Activated T-helper 1 cell treated with anti-CD3 and anti-CD28 coated beads, Interleukin-12 subunit alpha, Interleukin-12 subunit beta, Interleukin-2, Interleukin-4 antibody, amounts not matched to agents 30 ng/mL and 10 ng/mL and 1 ng/mL, durations not matched to agents 14 hours and 24 hours and 36 hours (primary cell): ENCODE measurements around the gene CST9L. TPM values are rescaled to one million over a fixed set of nuclear protein-coding genes. Genes with fewer than 3 reads are reported as not detected.

ENCODE experiments used
- DNase-seq: peaks from one replicate; pipeline ENCODE4 v3.0.0; 2021; ENCODE audit warnings: low spot score
- H3K27ac Mint-ChIP-seq: one replicate; pipeline ENCODE4 v1.8.0; 2021; ENCODE audit warnings: mild to moderate bottlenecking, mixed read lengths
- H3K27me3 Mint-ChIP-seq: one replicate; pipeline ENCODE4 v1.8.0; 2022; ENCODE audit warnings: mild to moderate bottlenecking, moderate library complexity, mixed read lengths; ENCODE audit not compliant: insufficient read depth
- H3K36me3 Mint-ChIP-seq: one replicate; pipeline ENCODE4 v1.8.0; 2021; ENCODE audit warnings: low read depth, mixed read lengths
- H3K4me1 Mint-ChIP-seq: one replicate; pipeline ENCODE4 v1.8.0; 2021; ENCODE audit warnings: low read depth, mixed read lengths
- H3K4me3 Mint-ChIP-seq: one replicate; pipeline ENCODE4 v1.8.0; 2021; ENCODE audit warnings: mild to moderate bottlenecking, moderate library complexity, mixed read lengths
- H3K9me3 Mint-ChIP-seq: one replicate; pipeline ENCODE4 v1.8.0; 2021; ENCODE audit warnings: mixed read lengths
- intact Hi-C: fragments of 100-400 bp; cut with micrococcal nuclease; formaldehyde crosslinking; loops from one replicate; pipeline ENCODE4 v1.15.1; 2024
- total RNA-seq: library from RNA; stranded (reverse); gene quantifications from 2 replicates; pipeline ENCODE4 v1.2.3, GENCODE V29; 2022

CST9L gene
- total RNA-seq, 1 donor from 2014 or later, result not detected

- Mint-ChIP-seq H3K9me3 (no peaks in the 10 kb centered on the region), H3K4me1 (no peaks in the 10 kb centered on the region), H3K27ac (no peak overlapping the region), H3K4me3 (no peak overlapping the region), H3K27me3 (peaks cover 3% of the 10 kb centered on the region), H3K36me3 (no peaks in the 10 kb centered on the region)
- no peak for DNase-seq
- intact Hi-C loops, result no loop called here
These were observed 16.9 kb downstream of the CST9L start for GRCh38 chr20:23551383-23551782.

GRCh38 chr20:23550227-23550626 lies 18.1 kb downstream of the CST9L start:
- H3K27ac Mint-ChIP-seq, result no peak overlapping the region
- DNase-seq, result no peak
- H3K36me3 Mint-ChIP-seq, result no peaks in the 10 kb centered on the region
- H3K27me3 Mint-ChIP-seq, result no peaks in the 10 kb centered on the region
- no peaks in the 10 kb centered on the region for H3K9me3 Mint-ChIP-seq
- intact Hi-C loops, result no loop called here
- no peaks in the 10 kb centered on the region for H3K4me1 Mint-ChIP-seq
- H3K4me3 Mint-ChIP-seq, result no peak overlapping the region

DNA sequence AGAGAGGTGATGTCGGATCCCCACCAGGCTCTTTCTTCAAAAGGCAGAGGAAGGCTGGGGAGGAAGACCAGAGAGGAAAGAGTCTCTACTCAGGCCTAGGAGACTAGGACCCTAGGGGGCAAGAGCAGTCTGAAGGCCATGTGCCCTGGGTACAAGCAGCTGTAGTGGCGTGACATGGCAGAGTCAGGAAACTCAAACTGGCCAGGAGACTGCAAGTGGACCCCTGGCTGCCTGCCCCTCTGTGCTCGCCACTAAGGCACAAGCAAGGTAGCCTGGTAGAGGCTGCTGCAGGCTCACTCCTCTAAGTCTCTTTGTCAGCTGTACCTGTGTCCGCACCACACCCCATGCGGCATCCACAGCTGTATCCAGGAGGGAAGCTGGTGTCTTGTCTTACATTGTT lies 19.9 kb downstream of the CST9L start:
- DNase-seq, result no peak
- H3K9me3 Mint-ChIP-seq, result no peaks in the 10 kb centered on the region
- intact Hi-C loops, result no loop called here
- H3K27me3 Mint-ChIP-seq, result no peaks in the 10 kb centered on the region
- H3K4me3 Mint-ChIP-seq, result no peak overlapping the region
- H3K4me1 Mint-ChIP-seq, result no peaks in the 10 kb centered on the region
- no peak overlapping the region for H3K27ac Mint-ChIP-seq
- no peaks in the 10 kb centered on the region for H3K36me3 Mint-ChIP-seq

- Mint-ChIP-seq H3K9me3 (no peaks in the 10 kb centered on the region), H3K4me3 (no peak overlapping the region), H3K27ac (no peak overlapping the region), H3K36me3 (no peaks in the 10 kb centered on the region), H3K27me3 (no peaks in the 10 kb centered on the region), H3K4me1 (no peaks in the 10 kb centered on the region)
- DNase-seq, result no peak
- intact Hi-C loops, result no loop called here
These were observed 20.7 kb downstream of the CST9L start for GRCh38 chr20:23547613-23548012.

- intact Hi-C loops, result no loop called here
- no peaks in the 10 kb centered on the region for H3K27me3 Mint-ChIP-seq
- no peak overlapping the region for H3K4me3 Mint-ChIP-seq
- DNase-seq, result no peak
- no peaks in the 10 kb centered on the region for H3K4me1 Mint-ChIP-seq
- H3K36me3 Mint-ChIP-seq, result no peaks in the 10 kb centered on the region
- H3K27ac Mint-ChIP-seq, result no peak overlapping the region
- H3K9me3 Mint-ChIP-seq, result no peaks in the 10 kb centered on the region
These were observed 21.7 kb downstream of the CST9L start for GRCh38 chr20:23546435-23547144.

- Mint-ChIP-seq H3K4me3 (no peak overlapping the region), H3K36me3 (no peaks in the 10 kb centered on the region), H3K27me3 (no peaks in the 10 kb centered on the region), H3K27ac (no peak overlapping the region), H3K9me3 (no peaks in the 10 kb centered on the region), H3K4me1 (no peaks in the 10 kb centered on the region)
- intact Hi-C loops, result no loop called here
- DNase-seq, result no peak
These were observed 24.2 kb downstream of the CST9L start for GRCh38 chr20:23544133-23544532.

DNA sequence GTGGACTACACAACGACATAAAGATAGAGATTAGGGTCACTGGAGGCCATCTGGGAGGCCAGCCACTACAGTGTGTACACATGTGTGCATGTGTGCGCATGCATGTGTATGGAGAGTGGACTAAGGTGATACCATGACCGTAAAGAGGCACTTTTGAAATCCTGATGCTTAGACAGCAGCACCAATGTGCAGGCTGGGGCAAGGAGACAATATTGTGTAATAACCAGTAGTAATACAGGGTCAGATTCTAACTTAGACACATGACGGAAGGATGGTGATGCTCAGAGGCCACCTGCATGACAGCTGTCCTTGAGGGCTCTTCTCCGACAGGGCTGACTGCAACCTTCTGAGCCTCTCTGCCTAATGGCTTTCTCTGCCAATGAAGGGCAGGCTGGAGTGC lies 25.5 kb downstream of the CST9L start:
- no peak for DNase-seq
- Mint-ChIP-seq H3K4me3 (no peak overlapping the region), H3K36me3 (no peaks in the 10 kb centered on the region), H3K27me3 (no peaks in the 10 kb centered on the region), H3K27ac (no peak overlapping the region), H3K4me1 (no peaks in the 10 kb centered on the region), H3K9me3 (no peaks in the 10 kb centered on the region)
- intact Hi-C loops, result no loop called here

GRCh38 chr20:23541776-23542175 lies 26.5 kb downstream of the CST9L start:
- DNase-seq, result no peak
- Mint-ChIP-seq H3K27me3 (no peaks in the 10 kb centered on the region), H3K4me3 (no peak overlapping the region), H3K27ac (no peak overlapping the region), H3K4me1 (no peaks in the 10 kb centered on the region), H3K36me3 (no peaks in the 10 kb centered on the region), H3K9me3 (no peaks in the 10 kb centered on the region)
- intact Hi-C loops, result no loop called here

DNA sequence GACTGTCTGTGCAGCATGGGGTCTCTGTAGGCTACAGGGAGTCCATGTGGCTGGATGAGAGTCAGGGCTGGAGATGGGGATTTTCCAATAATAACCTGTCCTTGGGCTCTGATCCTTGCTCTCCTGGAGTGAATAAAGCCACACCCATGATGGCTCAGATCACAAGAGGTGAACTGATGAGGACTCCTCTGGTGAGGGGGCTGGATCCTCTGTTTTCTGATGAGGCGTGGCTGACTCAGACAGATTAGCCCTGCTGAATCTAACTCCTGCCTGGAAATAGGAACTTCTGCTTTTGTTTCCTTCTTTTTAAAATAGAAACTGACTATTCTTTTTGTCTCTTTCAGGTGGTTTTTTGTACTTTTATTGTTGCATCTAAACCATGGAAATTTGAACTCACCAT lies 27.0 kb downstream of the CST9L start:
- Mint-ChIP-seq H3K27me3 (no peaks in the 10 kb centered on the region), H3K4me1 (no peaks in the 10 kb centered on the region), H3K4me3 (no peak overlapping the region), H3K36me3 (no peaks in the 10 kb centered on the region), H3K27ac (no peak overlapping the region), H3K9me3 (no peaks in the 10 kb centered on the region)
- no peak for DNase-seq
- intact Hi-C loops, result no loop called here

DNA sequence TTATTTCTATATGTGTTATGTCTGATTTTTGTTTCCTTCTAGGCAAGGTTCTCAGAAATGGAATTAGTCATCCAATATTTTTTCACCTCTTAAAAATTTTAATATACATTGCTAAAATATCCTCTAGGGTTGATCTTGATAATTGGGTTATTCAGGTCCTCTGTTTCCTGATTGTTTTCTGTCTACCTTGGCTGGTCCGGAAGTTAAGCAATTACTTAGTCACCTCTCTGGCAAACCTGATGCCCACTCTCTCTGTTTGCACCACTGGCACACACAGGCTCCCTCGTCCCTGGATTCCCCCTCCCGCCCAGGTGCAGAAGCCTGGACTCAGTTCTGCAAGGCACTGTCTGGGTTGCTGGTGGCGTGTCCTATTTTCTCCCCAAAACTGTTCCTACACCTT lies 27.7 kb downstream of the CST9L start:
- DNase-seq, result no peak
- H3K36me3 Mint-ChIP-seq, result no peaks in the 10 kb centered on the region
- intact Hi-C loops, result no loop called here

GRCh38 chr20:23537030-23537429 lies 31.3 kb downstream of the CST9L start:
- intact Hi-C loops, result no loop called here
- Mint-ChIP-seq H3K4me3 (no peak overlapping the region), H3K9me3 (no peaks in the 10 kb centered on the region), H3K4me1 (no peaks in the 10 kb centered on the region), H3K36me3 (no peaks in the 10 kb centered on the region), H3K27me3 (no peaks in the 10 kb centered on the region), H3K27ac (no peak overlapping the region)
- no peak for DNase-seq

More for the DNA sequence above, 27.7 kb downstream of the CST9L start:
- H3K27ac Mint-ChIP-seq, result no peak overlapping the region
- no peaks in the 10 kb centered on the region for H3K9me3 Mint-ChIP-seq
- no peaks in the 10 kb centered on the region for H3K27me3 Mint-ChIP-seq
- no peaks in the 10 kb centered on the region for H3K4me1 Mint-ChIP-seq
- no peak overlapping the region for H3K4me3 Mint-ChIP-seq

DNA sequence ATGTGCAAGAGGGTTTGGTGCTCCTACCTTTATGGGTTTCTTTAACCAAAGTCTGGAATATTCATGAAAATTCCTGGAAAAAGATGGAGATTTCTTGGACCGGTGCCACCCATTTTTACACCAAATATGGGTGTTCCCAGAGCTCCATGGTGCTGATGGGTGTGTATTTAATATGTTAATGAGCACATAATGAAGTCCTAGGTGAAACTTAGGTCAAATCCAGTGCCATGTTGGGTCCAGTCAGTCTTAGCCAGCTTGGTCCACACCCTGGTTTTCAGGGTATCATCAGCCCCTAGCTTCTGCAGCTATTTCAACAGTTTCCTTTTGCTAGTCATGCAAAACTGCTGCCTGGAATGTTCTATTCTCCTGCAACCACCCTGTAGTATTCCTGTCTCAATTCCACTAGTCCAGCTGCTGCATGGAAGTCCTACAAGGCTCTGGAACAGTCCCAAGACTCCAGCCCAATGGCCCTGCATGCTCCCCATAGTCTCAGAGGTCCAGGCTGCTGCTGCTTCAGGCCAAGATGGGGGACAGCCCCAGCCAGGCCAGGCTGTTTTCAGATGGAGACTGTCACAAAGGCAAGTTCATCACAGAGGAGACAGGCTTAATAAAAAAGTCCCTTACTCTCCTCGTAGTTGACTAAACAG lies 31.8 kb downstream of the CST9L start:
- Mint-ChIP-seq H3K4me1 (no peaks in the 10 kb centered on the region), H3K36me3 (no peaks in the 10 kb centered on the region), H3K27ac (no peak overlapping the region), H3K9me3 (no peaks in the 10 kb centered on the region), H3K4me3 (no peak overlapping the region), H3K27me3 (no peaks in the 10 kb centered on the region)
- no peak for DNase-seq
- intact Hi-C loops, result no loop called here

DNA sequence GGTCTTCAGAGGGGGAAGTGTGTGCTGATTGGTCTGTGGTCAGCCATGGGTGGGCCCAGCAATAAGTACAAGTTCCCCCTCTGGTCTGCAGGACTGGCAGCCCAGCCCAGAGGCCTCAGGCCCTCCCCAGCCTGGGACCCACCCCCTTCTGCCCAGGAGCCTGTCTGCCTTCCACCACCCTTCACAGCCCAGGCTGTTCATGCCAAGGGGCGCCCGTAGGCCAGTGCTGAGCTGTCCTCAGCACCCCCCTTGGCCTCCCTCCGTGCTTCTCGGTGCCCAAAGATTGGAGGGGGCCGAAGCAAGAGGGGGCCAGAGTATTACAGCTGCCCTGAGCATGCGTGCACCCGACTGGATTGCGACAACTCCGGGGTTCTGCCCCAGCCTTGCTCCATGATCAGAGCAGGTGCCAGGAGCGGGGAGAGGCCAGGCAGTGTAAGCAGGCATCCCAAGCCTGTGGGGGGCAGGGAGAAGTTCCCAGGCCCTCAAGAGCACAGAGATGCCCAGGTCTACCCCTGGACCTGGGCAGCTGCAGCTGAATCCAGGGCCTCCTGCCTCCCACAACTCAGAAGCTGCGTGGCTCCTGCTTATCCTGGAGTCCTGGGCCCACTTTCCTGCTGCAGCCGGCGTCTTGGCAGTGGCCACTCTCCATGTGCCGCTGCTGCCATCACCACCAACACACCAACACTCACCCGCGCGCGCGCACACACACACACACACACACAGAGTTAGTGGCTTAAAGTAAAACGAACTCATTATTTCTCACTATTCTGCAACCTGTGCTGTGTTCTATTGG lies 33.3 kb downstream of the CST9L start:
- no peaks in the 10 kb centered on the region for H3K27me3 Mint-ChIP-seq
- H3K36me3 Mint-ChIP-seq, result no peaks in the 10 kb centered on the region
- intact Hi-C loops, result no loop called here
- no peak overlapping the region for H3K4me3 Mint-ChIP-seq
- no peaks in the 10 kb centered on the region for H3K4me1 Mint-ChIP-seq
- H3K9me3 Mint-ChIP-seq, result no peaks in the 10 kb centered on the region
- H3K27ac Mint-ChIP-seq, result no peak overlapping the region
- no peak for DNase-seq
